Ovary (tissue), 9 donors: ENCODE measurements around the gene COX14. TPM values are rescaled to one million over a fixed set of nuclear protein-coding genes. Genes with fewer than 3 reads are reported as not detected.

Source experiments
- DNase-seq, 5 donors: peaks; one replicate each; pipeline ENCODE4 v3.0.0-alpha.2; 2019 to 2020
- H3K27ac ChIP-seq, 2 donors: fragments of 200-600 bp; one replicate each; pipeline versions ENCODE4 v1.5.1 to v1.8.0; 2019 to 2022
- H3K27me3 ChIP-seq: fragments of 200-600 bp; one replicate; pipeline ENCODE4 v1.8.0; 2022
- H3K36me3 ChIP-seq: fragments of 200-600 bp; sonication (generic); one replicate; pipeline ENCODE4 v1.5.1; 2019
- H3K4me1 ChIP-seq: one replicate; pipeline ENCODE4 v1.8.1; 2013; ENCODE audit warnings: mild to moderate bottlenecking, moderate library complexity; ENCODE audit not compliant: insufficient read depth
- H3K4me3 ChIP-seq: fragments of 200-600 bp; sonication (generic); one replicate; pipeline ENCODE4 v1.5.1; 2017
- H3K9me3 ChIP-seq, 2 donors: fragments of 200-600 bp in 1 of 2; sonication (generic) in 1 of 2; one replicate each; pipeline versions ENCODE4 v1.5.1 to v1.8.1; 2013 to 2019; ENCODE audit warnings: mild to moderate bottlenecking in 1 of 2, moderate library complexity in 1 of 2
- EP300 ChIP-seq: sonication (generic); formaldehyde crosslinking; IDR thresholded peaks from one replicate; pipeline ENCODE4 v1.6.1; 2017; ENCODE audit warnings: antibody characterized with exemption
- POLR2A ChIP-seq: fragments of 450-650 bp; IDR thresholded peaks from one replicate; pipeline ENCODE4 v1.6.1; 2017; ENCODE audit warnings: antibody characterized with exemption, mild to moderate bottlenecking, moderate library complexity
- WGBS, 3 donors: extraction: QIAGEN DNeasy Blood & Tissue Kit in 1 of 3; methylation state at CpG; one replicate each; pipeline versions ENCODE4 v1.1.5 to v1.1.7; 2013 to 2017; 5-methylcytosine and 5-hydroxymethylcytosine counted together
- intact Hi-C, 4 donors: fragments of 100-400 bp; cut with DNase I; formaldehyde crosslinking; loops; one replicate each; pipeline versions ENCODE4 v1.11.0 to v1.15.1; 2022 to 2023
- polyA plus RNA-seq, 2 donors: library from polyadenylated mRNA; stranded (reverse); fragments of 200-250 nt in 1 of 2; fragments of 350-450 nt in 1 of 2; fragmentation: Illumina TruSeq in 1 of 2; extraction: RNeasy Lipid Tissue Mini Kit (QIAGEN cat#74804) in 1 of 2; gene quantifications; one replicate each; pipeline ENCODE4 v1.2.3, GENCODE V29; 2013 to 2014
- total RNA-seq, 7 donors: library from RNA; depleted of rRNA in 2 of 7; stranded (reverse); fragments of >200 nt in 2 of 7; fragmentation: NEBNext Ultra II Directional in 3 of 7; extraction: Animal tissue kit (Norgen Biotek cat#: 25700) in 3 of 7; gene quantifications; one replicate each; pipeline versions ENCODE4 v1.1.0 to v1.2.4, GENCODE V29; 2016 to 2023
- TF ChIP-seq, protein P1 (sequence below), 3 donors: fragments of 450-650 bp in 2 of 3; fragments of 200-600 bp in 1 of 3; IDR thresholded peaks; one replicate each; pipeline versions ENCODE4 v1.5.1 to v1.8.0; 2016 to 2022; ENCODE audit warnings: antibody characterized with exemption in 3 of 3, mild to moderate bottlenecking in 1 of 3
- donor health status: DM: no; HTN: no; CAD: no; lungs with moderate emphysema.
- donor health status: DM: no; HTN: no; CAD: no.
- donor health status: Bipolar disorder and iron deficiency.
- donor health status: DM: yes; HTN: yes; CAD: no.
- donor health status: DM: no; HTN: no; CAD: no.
- donor health status: DM: yes; HTN: yes; CAD: no.

The COX14 gene
- total and polyA plus RNA-seq, 9 donors = 37.5 to 85.4 (median 46.4) TPM

DNA sequence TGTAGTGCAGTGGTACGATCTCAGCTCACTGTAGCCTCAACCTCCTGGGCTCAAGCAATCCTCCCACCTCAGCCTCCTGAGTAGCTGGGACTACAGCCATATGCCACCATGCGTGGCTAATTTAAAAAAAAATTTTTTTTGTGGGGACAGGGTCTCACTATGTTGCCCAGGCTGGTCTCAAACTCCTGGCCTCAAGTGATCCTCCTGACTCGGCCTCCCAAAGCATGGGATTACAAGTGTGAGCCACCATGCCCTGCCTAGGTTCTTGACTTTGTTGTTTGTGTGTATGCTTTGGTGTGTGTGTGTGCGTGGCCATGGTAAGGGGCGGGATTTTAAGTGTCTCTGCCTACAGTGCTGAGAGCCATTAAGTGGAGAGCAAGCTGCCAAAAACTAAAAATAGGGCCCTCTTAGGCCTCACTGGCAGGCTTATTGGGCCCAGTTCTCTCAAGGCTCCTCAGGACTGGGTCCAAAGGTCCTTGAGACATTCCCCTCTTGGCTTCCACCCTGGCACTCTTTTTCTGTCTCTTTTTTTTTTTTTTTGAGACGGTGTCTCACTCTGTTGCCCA lies 5.1 kb downstream of the COX14 start:
- Histone ChIP-seq H3K36me3 (no peaks in the 10 kb centered on the region), H3K27ac (no peak overlapping the region), H3K9me3 (no peaks in the 10 kb centered on the region), H3K4me3 (no peak overlapping the region), H3K27me3 (no peaks in the 10 kb centered on the region), H3K4me1 (peaks cover 3% of the 10 kb centered on the region)
- intact Hi-C loops = loop anchor here in 2 of 4 donors (10.0 kb wide), 1 partner anchor 48 kb away; the partner anchor contains the start of gene CERS5 (in 2 of the 2)
- DNase-seq = peak in 1 of 5 donors; percentile 9
- 84 to 89% (median 87%) methylated on average over 6 of the region's 6 CpGs for WGBS, 3 donors
- TF ChIP-seq, protein P1, sequence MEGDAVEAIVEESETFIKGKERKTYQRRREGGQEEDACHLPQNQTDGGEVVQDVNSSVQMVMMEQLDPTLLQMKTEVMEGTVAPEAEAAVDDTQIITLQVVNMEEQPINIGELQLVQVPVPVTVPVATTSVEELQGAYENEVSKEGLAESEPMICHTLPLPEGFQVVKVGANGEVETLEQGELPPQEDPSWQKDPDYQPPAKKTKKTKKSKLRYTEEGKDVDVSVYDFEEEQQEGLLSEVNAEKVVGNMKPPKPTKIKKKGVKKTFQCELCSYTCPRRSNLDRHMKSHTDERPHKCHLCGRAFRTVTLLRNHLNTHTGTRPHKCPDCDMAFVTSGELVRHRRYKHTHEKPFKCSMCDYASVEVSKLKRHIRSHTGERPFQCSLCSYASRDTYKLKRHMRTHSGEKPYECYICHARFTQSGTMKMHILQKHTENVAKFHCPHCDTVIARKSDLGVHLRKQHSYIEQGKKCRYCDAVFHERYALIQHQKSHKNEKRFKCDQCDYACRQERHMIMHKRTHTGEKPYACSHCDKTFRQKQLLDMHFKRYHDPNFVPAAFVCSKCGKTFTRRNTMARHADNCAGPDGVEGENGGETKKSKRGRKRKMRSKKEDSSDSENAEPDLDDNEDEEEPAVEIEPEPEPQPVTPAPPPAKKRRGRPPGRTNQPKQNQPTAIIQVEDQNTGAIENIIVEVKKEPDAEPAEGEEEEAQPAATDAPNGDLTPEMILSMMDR (IDR thresholded peaks at IDR 0.05) = no peak
- TF ChIP-seq EP300 (no peak), POLR2A (no peak)

DNA sequence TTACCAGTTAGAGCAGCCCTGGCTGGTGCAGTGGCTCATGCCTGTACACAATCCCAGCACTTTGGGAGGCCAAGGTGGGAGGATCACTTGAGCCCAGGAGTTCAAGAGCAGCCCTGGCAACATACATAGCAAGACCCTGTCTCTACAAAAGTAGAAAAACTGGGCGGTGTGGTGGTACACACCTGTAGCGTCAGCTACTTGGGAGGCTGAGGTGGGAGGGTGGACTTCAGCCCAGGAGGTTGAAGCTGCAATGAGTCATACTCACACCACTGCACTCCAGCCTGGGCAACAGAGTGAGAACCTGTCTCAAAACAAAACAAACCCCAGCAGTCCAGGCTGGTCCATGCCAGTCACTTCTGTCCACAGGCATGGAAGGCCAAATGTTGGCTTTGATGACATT lies 7.4 kb downstream of the COX14 start:
- Histone ChIP-seq H3K4me1 (peaks cover 8% of the 10 kb centered on the region), H3K9me3 (no peaks in the 10 kb centered on the region), H3K27ac (no peak overlapping the region), H3K36me3 (no peaks in the 10 kb centered on the region), H3K27me3 (no peaks in the 10 kb centered on the region), H3K4me3 (no peak overlapping the region)
- DNase-seq = peak in 1 of 5 donors; percentile 5
- WGBS, 3 donors = 97 to 98% (median 97%) methylated on average over 2 of the region's 2 CpGs
- intact Hi-C loops = loop anchor here in 2 of 4 donors (10.0 kb wide), 1 partner anchor 45 kb away; the partner anchor contains the start of gene CERS5 (in 2 of the 2)
- TF ChIP-seq, protein P1 (IDR thresholded peaks at IDR 0.05) = no peak
- TF ChIP-seq EP300 (no peak), POLR2A (no peak)

DNA sequence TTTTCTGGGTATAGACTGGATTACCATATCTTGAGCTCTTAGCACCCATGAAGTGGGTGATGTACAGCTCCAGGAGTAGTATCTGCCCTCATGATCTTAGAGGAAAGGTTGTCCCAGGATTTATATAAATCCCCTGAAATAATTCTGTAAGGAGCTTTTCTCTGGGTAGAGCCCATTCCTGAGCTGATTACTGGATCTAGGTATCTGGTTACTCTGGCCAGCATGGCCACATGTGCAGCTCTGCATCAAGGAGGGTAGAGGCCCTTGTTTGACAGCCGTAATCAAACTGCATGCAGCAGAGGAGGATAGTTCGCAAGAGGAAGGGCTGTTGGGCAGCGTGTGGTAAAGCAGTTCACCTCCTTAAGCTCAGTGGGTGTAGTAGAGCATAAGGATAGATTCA lies 8.5 kb downstream of the COX14 start:
- H3K36me3 ChIP-seq = no peaks in the 10 kb centered on the region
- no peak overlapping the region for H3K27ac ChIP-seq
- H3K4me3 ChIP-seq = no peak overlapping the region
- H3K27me3 ChIP-seq = no peaks in the 10 kb centered on the region
- 90 to 96% (median 92%) methylated on average over 3 of the region's 3 CpGs for WGBS, 3 donors
- no peak for DNase-seq
- H3K9me3 ChIP-seq = no peaks in the 10 kb centered on the region
- intact Hi-C loops = no loop called here
- H3K4me1 ChIP-seq = peaks cover 8% of the 10 kb centered on the region
- TF ChIP-seq, protein P1 (IDR thresholded peaks at IDR 0.05) = no peak
- no peak for TF ChIP-seq POLR2A
- TF ChIP-seq EP300 = no peak

DNA sequence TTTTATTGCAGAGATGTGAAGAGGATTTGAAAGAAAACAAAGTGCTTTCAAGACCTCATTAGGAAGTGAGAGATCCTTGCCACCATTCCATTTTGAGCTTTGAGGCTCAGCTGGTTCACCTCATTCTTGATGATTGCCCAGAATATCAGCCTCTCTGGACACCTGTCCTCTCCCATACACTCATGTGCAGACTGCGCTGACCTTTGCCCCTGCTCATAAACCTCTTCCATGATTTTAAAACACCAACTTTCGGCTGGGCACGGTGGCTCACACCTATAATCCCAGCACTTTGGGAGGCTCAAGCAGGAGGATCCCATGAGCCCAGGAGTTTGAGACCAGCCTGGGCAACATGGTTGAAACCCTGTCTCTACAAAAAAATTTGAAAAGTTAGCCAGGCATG lies 8.9 kb downstream of the COX14 start:
- Histone ChIP-seq H3K4me3 (no peak overlapping the region), H3K27me3 (no peaks in the 10 kb centered on the region), H3K9me3 (no peaks in the 10 kb centered on the region), H3K4me1 (peaks cover 8% of the 10 kb centered on the region), H3K36me3 (no peaks in the 10 kb centered on the region), H3K27ac (no peak overlapping the region)
- TF ChIP-seq, protein P1 (IDR thresholded peaks at IDR 0.05) = no peak
- TF ChIP-seq EP300 (no peak), POLR2A (no peak)
- DNase-seq = no peak
- intact Hi-C loops = no loop called here
- WGBS, 3 donors = 92 to 97% (median 95%) methylated on average over 3 of the region's 3 CpGs
